Keratinocyte (primary cell): ENCODE results near the gene ITPK1.

Experiments
- CTCF ChIP-seq, 3 experiments: IDR thresholded peaks in 1 of 3; conservative IDR thresholded peaks in 1 of 3; optimal IDR thresholded peaks in 1 of 3; 2 replicates in 2 of 3; 3 replicates in 1 of 3; pipeline versions ENCODE3 to v1.5.1; 2011; ENCODE audit warnings: low read length in 3 of 3, mild to moderate bottlenecking in 3 of 3, moderate library complexity in 2 of 3, control low read depth in 1 of 3, inconsistent platforms in 1 of 3; ENCODE audit not compliant: insufficient read depth in 2 of 3; ENCODE audit errors: extremely low read depth in 1 of 3
- EZH2 ChIP-seq: IDR thresholded peaks from one replicate; pipeline ENCODE4 v1.6.1; 2012; ENCODE audit warnings: inconsistent platforms, mild to moderate bottlenecking, low read length, moderate library complexity

- TF ChIP-seq CTCF (optimal IDR thresholded peaks at IDR 0.05 in 1 of 3, IDR thresholded peaks at IDR 0.05 in 1 of 3, conservative IDR thresholded peaks at IDR 0.05 in 1 of 3; ENCODE audit: extremely low read depth in 1 of 3, insufficient read depth in 2 of 3, low read length in 3 of 3): no peak
- no peak for TF ChIP-seq EZH2
These were observed 165.0 kb downstream of the ITPK1 start for GRCh38 chr14:92950773-92951172.
